ENCODE results near the gene SGCA. TPM values are rescaled to one million over a fixed set of nuclear protein-coding genes. Genes with fewer than 3 reads are reported as not detected.
A peak's percentile ranks its signal among the peaks of the same experiment; 100 is the strongest.

Gene SGCA
- total RNA-seq (2014; rRNA removed) (not detected in 2 replicates), Bru-seq, nascent RNA (percentile 7 among the genes with signal in this experiment), BruChase-seq, experiment 1, labeled RNA remaining after a 6-hour chase (not detected), BruChase-seq, experiment 2, labeled RNA remaining after a 2-hour chase (percentile 11 among the genes with signal in this experiment)
- long read RNA-seq: 0 reads

DNA sequence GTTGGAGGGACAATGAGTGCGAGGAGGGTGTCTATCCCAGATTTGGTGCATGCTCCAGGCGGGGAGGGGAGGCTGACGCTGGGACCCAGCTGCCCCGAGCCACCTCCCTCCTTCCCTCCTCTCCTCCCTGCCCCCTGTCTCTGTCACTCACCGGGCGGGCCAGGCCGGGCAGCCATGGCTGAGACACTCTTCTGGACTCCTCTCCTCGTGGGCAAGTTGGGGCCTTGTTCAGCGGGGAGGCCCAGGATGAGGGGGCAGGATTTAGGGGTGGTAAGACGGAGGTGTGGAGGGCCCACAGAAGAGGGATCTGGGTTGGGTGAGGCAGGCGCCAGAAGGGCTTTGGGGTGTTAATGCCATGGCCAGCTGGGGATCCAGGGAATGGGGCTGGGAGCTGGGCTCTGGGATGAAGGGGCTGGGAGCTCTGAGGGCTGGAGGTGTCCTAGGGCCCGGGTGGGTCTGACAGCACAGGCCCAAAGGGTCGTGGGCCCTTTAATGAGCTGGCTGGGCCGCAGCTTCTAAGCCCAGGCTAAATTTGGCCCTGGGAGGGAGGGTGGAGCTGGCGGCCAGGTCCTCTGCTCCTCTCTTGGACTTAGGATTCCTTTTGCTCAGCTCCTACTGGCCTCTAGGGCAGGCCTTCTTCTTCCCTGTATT lies at the start of gene SGCA:
TSS of gene SGCA (plus strand) at position 139 of the 651 bp plus-strand sequence. CDS start at position 175, 36 bp downstream.
- Histone ChIP-seq H3F3A (ENCODE audit: low read length, unreplicated experiment) (no peaks in the 10 kb centered on the region), H3K79me2 (ENCODE audit: low read length) (no peaks in the 10 kb centered on the region), H2AFZ (ENCODE audit: low read length) (no peak within 1 kb of the TSS), H3K4me3 (ENCODE audit: low read length) (no peak within 1 kb of the TSS), H4K20me1 (ENCODE audit: low read length) (no peaks in the 10 kb centered on the region), H3K9ac (ENCODE audit: low read length) (no peak within 1 kb of the TSS), H3K4me1 (ENCODE audit: insufficient read depth, low read length) (peaks cover 28% of the 10 kb centered on the region), H3K27me3 (ENCODE audit: low read length) (no peaks in the 10 kb centered on the region), H3K36me3 (ENCODE audit: low read depth, low read length) (no peaks in the 10 kb centered on the region), H3K4me2 (ENCODE audit: low read length) (no peak within 1 kb of the TSS), H3K9me2 (replicated peaks; ENCODE audit: low read length) (no peaks in the 10 kb centered on the region), H3K9me3 (ENCODE audit: low read length) (no peaks in the 10 kb centered on the region), H3K27ac (ENCODE audit: low read length) (no peak within 1 kb of the TSS)
- DNase-seq (no peak), ATAC-seq (no peak)
- POLR2A ChIA-PET (ENCODE audit: unreplicated experiment): no interaction called here
- intact Hi-C loops (cut with micrococcal nuclease): no loop called here
- BruUV-seq (replicated peaks): no TSS peak
- CTCF ChIA-PET: no interaction called here
- TF ChIP-seq EZH2 (IDR thresholded peaks at IDR 0.05; ENCODE audit: low read length, unreplicated experiment): no peak
- TF ChIP-seq, protein P1, sequence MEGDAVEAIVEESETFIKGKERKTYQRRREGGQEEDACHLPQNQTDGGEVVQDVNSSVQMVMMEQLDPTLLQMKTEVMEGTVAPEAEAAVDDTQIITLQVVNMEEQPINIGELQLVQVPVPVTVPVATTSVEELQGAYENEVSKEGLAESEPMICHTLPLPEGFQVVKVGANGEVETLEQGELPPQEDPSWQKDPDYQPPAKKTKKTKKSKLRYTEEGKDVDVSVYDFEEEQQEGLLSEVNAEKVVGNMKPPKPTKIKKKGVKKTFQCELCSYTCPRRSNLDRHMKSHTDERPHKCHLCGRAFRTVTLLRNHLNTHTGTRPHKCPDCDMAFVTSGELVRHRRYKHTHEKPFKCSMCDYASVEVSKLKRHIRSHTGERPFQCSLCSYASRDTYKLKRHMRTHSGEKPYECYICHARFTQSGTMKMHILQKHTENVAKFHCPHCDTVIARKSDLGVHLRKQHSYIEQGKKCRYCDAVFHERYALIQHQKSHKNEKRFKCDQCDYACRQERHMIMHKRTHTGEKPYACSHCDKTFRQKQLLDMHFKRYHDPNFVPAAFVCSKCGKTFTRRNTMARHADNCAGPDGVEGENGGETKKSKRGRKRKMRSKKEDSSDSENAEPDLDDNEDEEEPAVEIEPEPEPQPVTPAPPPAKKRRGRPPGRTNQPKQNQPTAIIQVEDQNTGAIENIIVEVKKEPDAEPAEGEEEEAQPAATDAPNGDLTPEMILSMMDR (conservative IDR thresholded peaks at IDR 0.05; ENCODE audit: low read depth, low read length): no peak
- no peak for TF ChIP-seq EZH2phosphoT487 (IDR thresholded peaks at IDR 0.05; ENCODE audit: borderline replicate concordance, low read length)

DNA sequence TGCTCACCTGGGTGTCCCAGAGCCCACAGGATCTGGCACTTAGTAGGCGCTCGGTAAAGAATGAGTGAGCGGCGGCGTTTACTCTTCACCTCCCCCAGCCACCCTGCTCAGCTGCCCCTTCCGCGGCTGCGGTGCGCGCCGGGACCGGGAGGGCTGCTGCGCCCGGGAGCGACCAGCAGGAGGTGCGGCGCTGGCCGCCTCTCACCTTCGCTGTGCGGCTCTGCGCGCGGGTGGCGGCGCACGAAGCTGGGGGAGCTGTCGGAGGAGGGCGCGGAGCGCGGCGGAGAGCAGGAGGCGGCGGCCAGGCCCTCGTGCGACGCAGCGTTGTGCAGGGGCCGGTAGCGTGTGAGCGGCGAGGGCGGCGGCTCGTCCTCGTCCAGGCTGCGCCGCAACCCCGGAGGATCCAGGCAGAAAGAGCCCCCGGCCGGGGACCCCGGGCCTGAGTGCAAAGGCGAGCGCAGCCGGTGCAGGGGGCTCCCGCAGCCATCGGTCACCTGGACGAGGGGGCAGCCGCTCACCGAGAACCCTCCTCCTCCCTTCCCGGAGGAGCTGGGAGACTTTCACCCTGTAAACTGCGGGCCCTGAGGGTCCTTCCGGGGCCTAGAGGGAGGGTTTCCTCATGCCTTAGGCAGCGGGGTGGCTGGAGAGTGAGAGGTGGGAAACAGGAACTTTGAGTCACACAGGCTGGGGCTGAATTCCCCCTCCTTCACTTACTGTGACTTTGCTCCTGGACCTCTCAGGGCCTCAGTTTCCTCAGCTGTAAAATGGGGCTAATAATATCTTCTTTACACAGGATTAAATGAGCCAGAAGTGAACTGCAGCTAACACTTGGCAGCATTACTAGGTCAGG lies 48.4 kb upstream of the SGCA start:
- POLR2A ChIA-PET (ENCODE audit: unreplicated experiment): no interaction called here
- peak overlapping the region; percentile 64 for H3K4me2 ChIP-seq (ENCODE audit: low read length)
- DNase-seq (peak; percentile 85), ATAC-seq (peak; percentile 88)
- no peaks in the 10 kb centered on the region for H3K9me3 ChIP-seq (ENCODE audit: low read length)
- H3K79me2 ChIP-seq (ENCODE audit: low read length): no peaks in the 10 kb centered on the region
- CTCF ChIA-PET: interaction anchor here (1.0 to 2.0 kb wide), 4 partner anchors 19 to 34 kb away, joined by 5 to 20 read pairs (median 6); no protein-coding TSS in a partner anchor
- TF ChIP-seq EZH2phosphoT487 (IDR thresholded peaks at IDR 0.05; ENCODE audit: borderline replicate concordance, low read length) (no peak), EZH2 (IDR thresholded peaks at IDR 0.05; ENCODE audit: low read length, unreplicated experiment) (no peak)
- TF ChIP-seq, protein P1 (conservative IDR thresholded peaks at IDR 0.05; ENCODE audit: low read depth, low read length): peak; percentile 71
- peaks cover 5% of the 10 kb centered on the region; the same call in 1 of the 2 replicates for H3K27me3 ChIP-seq (ENCODE audit: low read length)
- peaks cover 5% of the 10 kb centered on the region; the same call in 1 of the 2 replicates for H3K4me1 ChIP-seq (ENCODE audit: insufficient read depth, low read length)
- no peak overlapping the region for H3K9ac ChIP-seq (ENCODE audit: low read length)
- H2AFZ ChIP-seq (ENCODE audit: low read length): peak overlapping the region; percentile 36
- no peaks in the 10 kb centered on the region for H3K9me2 ChIP-seq (replicated peaks; ENCODE audit: low read length)
- intact Hi-C loops (cut with micrococcal nuclease): no loop called here
- BruUV-seq (replicated peaks): no TSS peak
- H3K36me3 ChIP-seq (ENCODE audit: low read depth, low read length): no peaks in the 10 kb centered on the region
- no peak overlapping the region for H3K27ac ChIP-seq (ENCODE audit: low read length)
- H3K4me3 ChIP-seq (ENCODE audit: low read length): peak overlapping the region; percentile 18; the same call in 1 of the 2 replicates
- no peaks in the 10 kb centered on the region for H4K20me1 ChIP-seq (ENCODE audit: low read length)
- no peaks in the 10 kb centered on the region for H3F3A ChIP-seq (ENCODE audit: low read length, unreplicated experiment)
